HG02588 (cell line): ENCODE results near the gene CSTPP1.
"Not testable (repeated sequence)": the region's sequence is repeated elsewhere in the genome, so short reads cannot be mapped to it uniquely, and the experiment has no call there.

Experiments
- ATAC-seq: cut with Tn5 transposase; IDR thresholded peaks from one replicate; pipeline ENCODE4 v1.9.1; 2021; ENCODE audit warnings: mild to moderate bottlenecking, moderate library complexity; ENCODE audit not compliant: unreplicated experiment

The CSTPP1 gene

GRCh38 chr11:47034091-47034490 is 97.5 kb downstream of the CSTPP1 start:
- no peak for ATAC-seq

DNA sequence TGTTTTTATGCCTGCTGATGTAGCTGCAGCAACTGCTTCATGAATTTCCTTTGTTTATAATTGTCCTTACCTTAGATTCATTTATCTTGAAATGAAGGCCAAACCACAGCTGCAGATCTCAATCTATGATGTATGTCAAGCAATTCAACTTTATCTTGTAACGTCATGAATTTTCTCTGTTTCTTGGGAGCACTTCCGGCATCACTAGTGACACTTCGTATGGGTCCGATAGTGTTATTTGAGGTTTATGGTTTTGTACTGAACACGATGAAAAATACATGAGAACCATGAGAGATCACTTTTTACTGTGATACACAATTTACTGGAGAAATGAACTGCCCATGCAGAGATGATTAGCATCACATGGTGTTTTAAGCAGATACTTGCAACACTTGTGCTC is 98.5 kb downstream of the CSTPP1 start:
- no peak for ATAC-seq

DNA sequence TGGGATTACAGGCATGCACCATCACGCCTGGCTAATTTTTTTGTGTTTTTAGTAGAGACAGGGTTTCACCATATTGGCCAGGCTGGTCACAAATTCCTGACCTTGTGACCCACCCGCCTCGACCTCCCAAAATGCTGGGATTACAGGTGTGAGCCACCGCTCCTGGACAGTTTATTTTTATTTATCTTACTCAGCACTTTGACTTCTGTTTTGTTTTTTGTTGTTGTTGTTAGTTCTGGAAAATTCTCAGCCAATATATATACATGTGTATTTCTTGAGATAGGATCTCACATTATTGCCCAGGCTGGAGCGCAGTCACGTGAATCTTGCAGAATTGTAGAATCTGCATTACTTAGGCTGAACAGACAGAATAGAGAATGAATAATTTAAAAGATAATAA is 107.6 kb downstream of the CSTPP1 start:
- no peak for ATAC-seq

DNA sequence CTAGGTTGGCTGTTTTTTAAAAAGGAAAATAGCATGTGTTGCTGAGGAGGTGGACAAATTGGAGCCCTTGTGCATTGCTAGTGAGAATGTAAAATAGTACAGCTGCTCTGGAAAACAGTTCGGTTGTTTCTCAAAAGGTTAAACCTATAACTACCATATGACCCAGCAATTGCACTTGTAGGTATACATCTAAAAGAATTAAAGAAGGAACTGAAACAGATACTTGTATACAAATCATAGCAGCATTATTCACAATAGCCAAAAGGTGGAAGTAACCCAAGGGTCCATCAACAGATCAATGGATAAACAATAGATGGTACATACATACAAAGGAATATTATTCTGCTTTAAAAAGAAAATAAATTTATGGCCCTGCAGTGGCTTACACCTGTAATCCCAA is 111.4 kb downstream of the CSTPP1 start:
- ATAC-seq, result no peak

DNA sequence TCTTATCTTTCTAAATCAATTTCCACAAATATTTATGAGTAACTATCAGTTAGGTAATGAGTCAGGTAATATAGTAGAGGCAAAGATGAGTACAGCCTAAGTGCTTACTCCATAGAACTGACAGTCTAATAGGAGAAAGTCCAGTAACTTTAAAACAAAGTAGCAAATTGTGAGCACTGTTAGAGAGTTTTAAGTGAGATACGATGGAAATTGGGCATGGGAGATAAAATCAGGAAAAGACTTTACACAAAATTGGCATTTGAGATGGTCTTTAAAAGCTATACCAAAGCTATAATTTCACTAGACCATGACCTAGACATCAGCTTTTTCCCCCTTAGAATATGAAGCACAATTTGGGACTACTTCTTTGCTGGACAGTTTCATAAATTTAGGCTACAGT is 113.7 kb downstream of the CSTPP1 start:
- no peak for ATAC-seq

DNA sequence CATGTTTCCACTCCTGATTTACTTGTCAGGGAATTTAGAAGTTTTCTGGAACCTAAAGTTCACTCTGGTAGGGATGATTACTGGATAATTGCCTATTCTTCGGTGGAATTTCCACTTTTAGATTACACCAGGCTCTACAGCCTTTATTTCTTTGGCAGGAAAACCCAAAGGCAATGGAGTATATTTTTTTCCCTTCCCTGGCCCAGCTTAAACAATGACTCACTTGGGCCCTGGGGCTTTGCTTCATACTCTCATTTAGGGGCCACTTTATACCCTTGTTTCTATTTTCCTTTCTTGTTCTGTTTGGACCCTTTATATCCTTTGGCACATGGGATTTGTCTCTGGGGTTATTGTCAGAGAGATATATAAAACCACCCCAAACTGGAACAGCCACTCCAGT is 114.7 kb downstream of the CSTPP1 start:
- no peak for ATAC-seq

- ATAC-seq, result no peak
Observed at GRCh38 chr11:47052165-47052564, 115.6 kb downstream of the CSTPP1 start.

GRCh38 chr11:47052576-47052975 is 116.0 kb downstream of the CSTPP1 start:
- ATAC-seq, result no peak

- ATAC-seq, result no peak
Observed at GRCh38 chr11:47055534-47055933, 119.0 kb downstream of the CSTPP1 start.

DNA sequence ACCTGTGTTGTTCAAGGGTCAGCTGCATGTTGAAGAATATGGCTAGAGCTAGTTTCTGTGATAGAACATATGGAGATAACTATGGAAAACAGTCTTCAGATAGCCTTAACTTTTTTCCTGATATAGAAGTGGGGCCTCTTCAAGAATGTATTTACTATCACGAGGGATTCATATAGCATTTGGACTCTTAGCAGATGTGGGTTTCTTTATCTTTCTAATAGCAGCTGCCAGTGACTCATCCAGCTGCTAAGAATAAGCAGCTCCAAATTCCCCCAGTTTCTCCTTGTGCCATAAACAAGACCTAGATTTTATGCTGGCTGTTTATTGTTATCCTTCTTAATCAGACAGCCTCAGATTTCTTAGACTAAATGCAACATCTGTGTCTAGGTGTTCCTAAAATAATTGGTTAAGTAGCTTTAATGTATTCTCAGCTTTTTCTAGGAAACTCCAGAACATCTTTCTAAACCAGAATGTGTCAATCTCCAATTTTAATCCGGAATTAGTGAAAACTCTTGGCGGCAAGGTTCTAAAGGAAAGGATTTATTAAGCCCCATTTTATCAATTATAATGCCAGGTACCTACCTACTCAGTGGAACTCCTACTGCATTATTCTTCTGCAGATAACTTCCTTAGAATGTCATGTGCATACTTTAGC is 119.8 kb downstream of the CSTPP1 start:
- ATAC-seq, result no peak

GRCh38 chr11:47057365-47057764 is 120.8 kb downstream of the CSTPP1 start:
- ATAC-seq, result no peak

- ATAC-seq, result no peak
Observed at GRCh38 chr11:47060807-47061206, 124.2 kb downstream of the CSTPP1 start.

DNA sequence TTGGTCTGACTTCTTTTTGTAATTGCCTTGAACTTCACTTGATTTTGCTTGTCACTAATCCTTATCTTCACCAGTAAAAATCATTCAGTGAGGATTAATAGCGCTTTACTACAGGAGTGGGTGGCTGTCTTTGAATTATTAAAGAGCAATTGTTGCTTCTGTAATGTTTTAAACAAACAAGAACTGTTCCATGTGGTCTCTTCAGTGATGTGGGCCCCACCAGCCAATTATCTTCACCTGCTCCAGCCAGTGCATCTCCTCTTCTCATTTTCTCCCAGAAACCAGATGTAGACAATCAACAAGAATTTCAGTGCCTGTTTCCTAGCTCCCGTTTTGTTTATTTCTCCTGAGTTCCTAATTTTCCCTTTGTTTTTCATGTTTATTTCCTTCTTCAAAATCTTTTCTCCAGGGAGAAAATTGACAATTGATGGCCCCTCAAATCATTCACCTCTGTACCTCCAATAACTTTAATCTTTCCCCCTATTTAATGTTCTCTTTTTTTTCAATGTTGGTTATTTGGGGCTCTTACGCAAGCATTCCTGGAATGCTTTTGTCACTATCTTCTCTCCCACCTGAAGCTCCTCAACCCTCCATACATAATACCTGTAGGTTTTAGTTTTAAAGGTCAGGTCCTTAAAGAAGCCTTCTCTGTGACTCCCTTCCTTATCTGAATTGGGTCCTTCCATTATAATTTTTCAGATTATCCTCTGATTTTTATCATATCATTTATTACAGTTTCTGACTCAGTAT is 125.0 kb downstream of the CSTPP1 start:
- no peak for ATAC-seq

- no peak for ATAC-seq
Observed at GRCh38 chr11:47062736-47063135, 126.2 kb downstream of the CSTPP1 start.

DNA sequence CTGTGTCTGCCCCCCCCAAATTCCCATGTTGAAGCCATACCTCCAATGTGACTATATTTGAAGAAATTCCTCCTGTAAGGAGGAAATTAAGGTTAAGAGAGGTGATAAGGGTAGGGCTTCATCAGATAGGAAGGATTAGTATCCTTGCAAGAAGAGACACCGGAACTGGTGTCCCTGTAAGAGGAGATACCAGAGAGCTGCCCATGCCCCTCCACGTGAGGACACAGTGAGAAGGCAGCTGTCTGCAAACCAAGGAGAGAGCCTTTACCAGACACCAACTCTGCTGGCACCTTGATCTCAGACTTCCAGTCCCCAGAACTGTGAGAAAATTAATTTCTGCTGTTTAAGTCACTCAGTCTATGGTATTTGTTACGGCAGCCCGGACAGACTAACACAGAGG is 130.8 kb downstream of the CSTPP1 start:
- ATAC-seq, result no peak

GRCh38 chr11:47070769-47071168 is 134.2 kb downstream of the CSTPP1 start:
- ATAC-seq, result no peak

DNA sequence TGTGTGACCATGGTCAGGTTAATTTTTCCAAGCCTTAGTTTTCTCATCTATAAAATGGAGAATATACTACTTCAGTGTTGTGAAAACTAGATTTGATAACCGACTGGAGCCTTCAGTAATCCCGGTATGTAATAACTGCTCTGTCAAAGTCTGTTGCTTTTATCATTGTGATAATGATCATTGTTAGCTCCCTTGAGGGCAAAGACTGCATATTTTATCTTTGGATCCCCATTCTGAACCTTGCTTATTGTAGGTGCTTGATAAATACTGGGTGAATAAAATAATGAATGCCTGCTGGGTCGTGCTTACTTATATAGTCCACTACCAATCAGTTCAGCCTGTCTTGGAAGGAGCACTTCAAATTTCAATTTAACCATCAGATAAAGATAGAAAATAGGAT is 134.8 kb downstream of the CSTPP1 start:
- ATAC-seq, result no peak

DNA sequence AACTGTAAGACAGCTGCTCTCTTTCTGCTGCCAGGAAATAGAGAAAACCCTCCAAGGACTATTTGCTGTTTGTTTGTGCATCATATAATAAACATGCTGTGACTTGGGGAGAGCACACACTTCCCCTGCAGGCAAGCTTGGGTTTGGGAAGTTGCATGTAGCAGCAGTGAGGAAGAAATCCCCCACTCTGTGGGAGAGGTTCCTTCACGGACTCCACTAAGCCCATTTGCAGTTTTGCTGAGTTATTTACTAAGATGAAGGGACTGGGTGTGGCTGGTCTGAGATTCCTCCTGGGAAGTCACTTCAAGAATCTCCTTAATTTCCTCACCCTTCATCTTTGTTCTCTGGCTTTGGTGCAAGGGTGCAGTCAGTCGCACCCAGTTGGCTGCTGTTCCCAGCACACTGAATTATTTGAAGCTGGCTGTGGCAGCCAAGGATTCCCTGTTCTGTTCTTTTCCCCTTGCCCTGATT is 135.3 kb downstream of the CSTPP1 start:
- no peak for ATAC-seq

DNA sequence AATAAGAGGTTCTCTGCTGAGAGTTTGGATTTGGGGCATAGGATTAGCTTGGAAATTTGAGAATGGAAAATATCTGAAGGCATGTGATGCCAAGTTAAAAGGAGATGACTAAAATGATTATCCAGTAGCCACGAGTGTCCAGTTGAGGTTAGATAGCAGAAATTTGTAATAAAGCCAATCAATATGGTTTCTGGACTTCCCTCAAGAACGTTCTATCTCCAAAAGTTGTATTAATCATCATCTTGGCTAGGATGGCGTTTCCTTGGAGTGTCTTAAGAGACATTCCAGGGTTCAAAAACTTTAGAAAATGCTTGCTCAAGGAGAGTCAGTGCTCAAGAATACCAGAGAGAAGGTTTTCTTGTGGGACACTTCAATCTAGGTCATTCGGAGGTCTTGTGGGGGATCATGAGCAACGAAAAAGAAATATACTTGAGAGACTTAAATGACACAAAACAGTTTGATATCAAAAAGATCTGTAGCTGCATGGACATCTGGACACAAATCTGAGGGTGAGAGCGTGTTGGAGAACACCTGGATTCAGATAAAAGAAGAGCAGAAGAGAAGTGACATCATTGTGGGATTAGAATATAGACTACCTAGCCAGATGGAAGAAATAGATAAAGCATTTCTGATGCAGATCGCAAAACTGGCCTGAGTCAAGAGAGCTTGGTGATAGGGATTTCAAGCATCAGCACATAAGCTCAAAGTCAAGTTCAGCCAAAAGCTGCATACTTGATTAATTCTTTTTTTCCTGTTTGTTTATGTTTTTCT is 142.4 kb downstream of the CSTPP1 start:
- ATAC-seq, result no peak

- ATAC-seq, result not testable (repeated sequence)
Observed at GRCh38 chr11:47080775-47081174, 144.2 kb downstream of the CSTPP1 start.

DNA sequence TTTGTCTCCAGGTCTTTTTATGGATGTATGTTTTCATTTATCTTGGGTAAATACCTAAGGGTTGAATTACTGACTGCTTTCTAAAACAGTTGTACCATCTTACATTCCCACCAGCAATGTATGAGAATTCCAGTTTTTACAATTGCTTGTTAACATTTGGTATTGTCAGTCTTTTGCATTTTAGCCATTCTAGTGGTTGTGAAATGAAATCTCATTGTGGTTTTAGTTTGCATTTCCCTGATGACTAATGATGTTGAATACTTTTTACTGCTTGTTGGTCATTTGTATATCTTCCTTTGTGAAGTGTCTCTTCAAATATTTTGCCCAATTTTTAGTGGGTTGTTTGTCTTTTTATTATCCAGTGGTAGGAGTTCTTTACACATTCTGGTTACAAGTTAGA is 147.4 kb downstream of the CSTPP1 start:
- no peak for ATAC-seq

GRCh38 chr11:47087801-47088200 is 151.2 kb downstream of the CSTPP1 start:
- no peak for ATAC-seq
